GM12878 (cell line): ENCODE data around the gene CLEC14A. TPM values are rescaled to one million over a fixed set of nuclear protein-coding genes. Genes with fewer than 3 reads are reported as not detected.

Source experiments
- ATAC-seq: fragments of 200-7000 bp; cut with Tn5 transposase; 3 replicates; pipeline ENCODE4 v1.9.1; 2020; ENCODE audit warnings: mild to moderate bottlenecking, moderate library complexity
- BruUV-seq: library from RNA; stranded (reverse); fragments of 400-500 nt; replicated peaks from 2 replicates; lab custom pipeline; 2021; lab: Mats Ljungman, UMichigan
- CTCF ChIA-PET: fragments of 300-600 bp; sonication (Branson Sonifier 250); formaldehyde crosslinking; extraction: SDS; loops from one replicate; lab custom pipeline; 2021; ENCODE audit warnings: inconsistent platforms; lab: Yijun Ruan, JAX
- POLR2A ChIA-PET: fragments of 350-600 bp; formaldehyde crosslinking; extraction: SDS; loops from one replicate; lab custom pipeline; 2021; ENCODE audit warnings: inconsistent platforms; lab: Charles Lee
- RAD21 ChIA-PET: fragments of 300-600 bp; sonication (Branson Sonifier 250); formaldehyde crosslinking; loops from one replicate; lab custom pipeline; 2023; ENCODE audit warnings: antibody characterized with exemption; ENCODE audit not compliant: unreplicated experiment; lab: Charles Lee
- SMC1A ChIA-PET: fragments of 300-600 bp; sonication (Branson Sonifier 250); formaldehyde crosslinking; loops from one replicate; lab custom pipeline; 2023; ENCODE audit not compliant: unreplicated experiment, uncharacterized antibody; lab: Charles Lee
- DNase-seq: peaks from one replicate; pipeline ENCODE4 v3.0.0-alpha.2; 2011; ENCODE audit warnings: low read depth, low spot score
- FAIRE-seq: peaks from 3 replicates; lab custom pipeline; 2011; peaks lifted over from hg19 to GRCh38; lab: Jason Lieb, UNC
- H2AFZ ChIP-seq: 2 replicates; pipeline ENCODE4 v1.6.0; 2011; ENCODE audit warnings: low read depth, low read length, control low read depth; ENCODE audit not compliant: control insufficient read depth
- H3K27ac ChIP-seq: 2 replicates; pipeline ENCODE4 v1.5.1; 2011; ENCODE audit warnings: control low read depth; ENCODE audit not compliant: control insufficient read depth, insufficient read depth
- H3K27me3 ChIP-seq, 2 experiments: replicated peaks in 1 of 2; 2 replicates each; pipeline versions ENCODE4 v1.6.0 to v1.6.1; 2011; ENCODE audit warnings: low read length in 1 of 2; ENCODE audit not compliant: control insufficient read depth in 2 of 2, insufficient read depth in 2 of 2
- H3K36me3 ChIP-seq, 2 experiments: 2 replicates each; pipeline ENCODE4 v1.5.1; 2011; ENCODE audit warnings: low read length in 1 of 2; ENCODE audit not compliant: control insufficient read depth in 2 of 2, insufficient read depth in 2 of 2
- H3K4me1 ChIP-seq: 2 replicates; pipeline ENCODE4 v1.6.1; 2011; ENCODE audit warnings: mild to moderate bottlenecking, low read length, moderate library complexity, mixed read lengths; ENCODE audit not compliant: control insufficient read depth, insufficient read depth
- H3K4me2 ChIP-seq: 2 replicates; pipeline ENCODE4 v1.6.0; 2011; ENCODE audit warnings: control low read depth; ENCODE audit not compliant: control insufficient read depth, insufficient read depth
- H3K4me3 ChIP-seq: fragments of 200-600 bp; sonication (generic); 2 replicates; pipeline ENCODE4 v1.5.1; 2016
- H3K79me2 ChIP-seq: 2 replicates; pipeline ENCODE4 v1.6.0; 2011; ENCODE audit warnings: low read length; ENCODE audit not compliant: control insufficient read depth, insufficient read depth
- H3K9ac ChIP-seq: 2 replicates; pipeline ENCODE4 v1.8.0; 2011; ENCODE audit warnings: low read length, control low read depth, mixed read lengths; ENCODE audit not compliant: control insufficient read depth, insufficient read depth
- H3K9me3 ChIP-seq: replicated peaks from 3 replicates; pipeline ENCODE4 v1.5.1; 2011; ENCODE audit warnings: mild to moderate bottlenecking, low read length; ENCODE audit not compliant: control insufficient read depth, insufficient read depth
- H4K20me1 ChIP-seq: 2 replicates; pipeline ENCODE4 v1.6.0; 2011; ENCODE audit not compliant: control insufficient read depth, insufficient read depth
- BCL11A ChIP-seq: IDR thresholded peaks from 2 replicates; pipeline ENCODE4 v1.6.1; 2011; ENCODE audit warnings: low read depth, low read length
- HCFC1 ChIP-seq: fragments of 150-350 bp; IDR thresholded peaks from 2 replicates; pipeline ENCODE4 v1.6.1; 2014; ENCODE audit warnings: low read length
- RB1 ChIP-seq: fragments of 450-650 bp; formaldehyde crosslinking; IDR thresholded peaks from 2 replicates; pipeline ENCODE4 v1.6.1; 2017; ENCODE audit warnings: mild to moderate bottlenecking, borderline replicate concordance
- STAT1 ChIP-seq: fragments of 450-650 bp; conservative IDR thresholded peaks from 2 replicates; pipeline ENCODE4 v1.6.1; 2014; ENCODE audit warnings: antibody characterized with exemption, mild to moderate bottlenecking
- in situ Hi-C: fragments of 300-500 bp; cut with MboI; formaldehyde crosslinking; loops from 9 replicates; pipeline ENCODE4 v1.14.3; 2018; ENCODE audit warnings: mixed read lengths
- intact Hi-C: fragments of 100-400 bp; cut with micrococcal nuclease; formaldehyde crosslinking; loops from one replicate; pipeline ENCODE4 v1.14.2; 2022; ENCODE audit not compliant: unreplicated experiment
- polyA plus RNA-seq, 11 experiments: library from polyadenylated mRNA; depleted of rRNA in 4 of 11; unstranded in 6 of 11; stranded (reverse) in 5 of 11; fragments of >200 nt; fragmentation: Nextera tagmentation in 4 of 11; fragmentation: Illumina TruSeq in 1 of 11; extraction: Ambion mirVana in 4 of 11; extraction: Trizol in 1 of 11; gene quantifications; 1 replicate in 1 of 11; 2 replicates in 10 of 11; pipeline versions ENCODE4 v1.2.1 to v1.2.3, GENCODE V29; 2011 to 2016; ENCODE audit warnings: inconsistent platforms in 2 of 11, missing spikeins in 2 of 11, low read depth in 1 of 11
- total RNA-seq, 4 experiments: library from RNA; depleted of rRNA in 3 of 4; stranded (reverse); fragments of >200 nt in 3 of 4; fragmentation: Illumina TruSeq in 1 of 4; extraction: Trizol in 1 of 4; gene quantifications; 2 replicates each; pipeline versions ENCODE4 v1.2.1 to v1.2.3, GENCODE V29; 2013 to 2021
- TF ChIP-seq, protein P1 (sequence below): fragments of 150-350 bp; IDR thresholded peaks from 2 replicates; pipeline ENCODE4 v1.6.1; 2014; ENCODE audit warnings: mild to moderate bottlenecking, low read depth, low read length

The CLEC14A gene
- total and polyA plus RNA-seq, 10 of the 15 experiments (the other 5 are each of a cell fraction or from before 2014, with no cell fraction given) = not detected

DNA sequence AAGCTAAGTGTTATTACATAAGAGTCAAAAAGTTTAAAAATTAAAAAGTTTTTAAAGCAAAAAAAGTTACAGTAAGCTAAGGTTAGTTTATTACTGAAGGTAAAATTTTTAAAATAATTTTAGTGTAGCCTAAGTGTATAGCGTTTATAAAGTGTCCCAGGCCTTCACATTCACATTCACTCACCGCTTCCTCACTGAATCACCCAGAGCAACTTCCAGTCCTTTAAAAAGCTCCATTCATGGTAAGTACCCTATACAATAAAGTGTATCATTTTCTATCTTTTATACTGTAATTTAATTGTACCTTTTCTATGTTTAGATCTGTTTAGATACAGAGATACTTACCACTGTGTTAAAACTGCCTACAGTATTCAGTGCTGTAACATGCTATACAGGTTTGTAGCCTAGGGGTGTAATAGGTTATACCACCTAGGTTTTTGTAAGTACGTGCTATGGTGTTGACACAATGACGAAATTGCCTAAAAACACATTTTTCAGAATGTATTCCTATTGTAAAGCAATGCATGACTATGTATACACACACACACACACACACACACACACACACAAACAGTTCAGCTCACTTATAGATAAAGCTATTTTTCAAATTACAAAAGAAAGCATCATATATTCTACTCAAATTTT is 3.7 kb downstream of the CLEC14A start (continued):
- TF ChIP-seq, protein P1, sequence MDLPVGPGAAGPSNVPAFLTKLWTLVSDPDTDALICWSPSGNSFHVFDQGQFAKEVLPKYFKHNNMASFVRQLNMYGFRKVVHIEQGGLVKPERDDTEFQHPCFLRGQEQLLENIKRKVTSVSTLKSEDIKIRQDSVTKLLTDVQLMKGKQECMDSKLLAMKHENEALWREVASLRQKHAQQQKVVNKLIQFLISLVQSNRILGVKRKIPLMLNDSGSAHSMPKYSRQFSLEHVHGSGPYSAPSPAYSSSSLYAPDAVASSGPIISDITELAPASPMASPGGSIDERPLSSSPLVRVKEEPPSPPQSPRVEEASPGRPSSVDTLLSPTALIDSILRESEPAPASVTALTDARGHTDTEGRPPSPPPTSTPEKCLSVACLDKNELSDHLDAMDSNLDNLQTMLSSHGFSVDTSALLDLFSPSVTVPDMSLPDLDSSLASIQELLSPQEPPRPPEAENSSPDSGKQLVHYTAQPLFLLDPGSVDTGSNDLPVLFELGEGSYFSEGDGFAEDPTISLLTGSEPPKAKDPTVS = no peak

DNA sequence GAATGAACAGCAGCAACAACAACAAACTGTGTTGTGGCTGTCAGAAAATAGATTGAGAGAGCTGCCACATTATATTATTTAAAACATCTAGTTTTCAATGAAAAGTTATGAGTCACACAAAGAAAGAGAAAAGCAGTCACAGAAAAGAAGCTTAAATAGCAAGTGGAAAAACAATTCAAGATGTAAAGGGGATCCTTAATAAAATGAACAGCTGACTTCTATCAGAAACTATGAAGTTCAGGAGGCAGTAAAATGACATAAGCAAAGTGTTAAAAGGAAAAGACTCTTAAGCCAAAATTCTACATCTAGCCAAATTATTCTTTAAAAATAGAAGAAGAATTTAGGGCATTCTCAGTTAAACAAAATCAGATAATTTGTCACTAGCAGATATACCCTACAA is 5.6 kb downstream of the CLEC14A start:
- no peaks in the 10 kb centered on the region for H3K36me3 ChIP-seq
- in situ Hi-C loops (no loop called here), intact Hi-C loops (no loop called here)
- H3K9ac ChIP-seq = no peak overlapping the region
- ChIA-PET POLR2A (no interaction called here), RAD21 (no interaction called here), CTCF (interaction anchor here (0.9 to 1.5 kb wide), 2 partner anchors 19 to 50 kb away, joined by 3 to 4 read pairs; no protein-coding TSS in a partner anchor), SMC1A (no interaction called here)
- H2AFZ ChIP-seq = no peak overlapping the region
- FAIRE-seq = no peak
- no peaks in the 10 kb centered on the region for H3K79me2 ChIP-seq
- ATAC-seq = no peak
- TF ChIP-seq RB1 (no peak), HCFC1 (no peak), STAT1 (no peak), BCL11A (no peak)
- no peaks in the 10 kb centered on the region for H3K4me1 ChIP-seq
- no peaks in the 10 kb centered on the region for H3K27me3 ChIP-seq
- H3K4me2 ChIP-seq = no peak overlapping the region
- H4K20me1 ChIP-seq = no peaks in the 10 kb centered on the region
- no peak overlapping the region for H3K4me3 ChIP-seq
- no peaks in the 10 kb centered on the region; the same call in 2 of the 3 replicates for H3K9me3 ChIP-seq
- H3K27ac ChIP-seq = no peak overlapping the region
- no peak for DNase-seq
- no TSS peak for BruUV-seq
